Astrocyte (in vitro differentiated cells and primary cell): ENCODE results near the gene JUP. TPM values are rescaled to one million over a fixed set of nuclear protein-coding genes. Genes with fewer than 3 reads are reported as not detected.

Experiments used
- DNase-seq: peaks from one replicate; pipeline ENCODE4 v3.0.0-alpha.2; 2010; ENCODE audit warnings: low read depth
- FAIRE-seq: peaks from 2 replicates; lab custom pipeline; 2011; peaks lifted over from hg19 to GRCh38; lab: Jason Lieb, UNC
- H2AFZ ChIP-seq: 2 replicates; pipeline ENCODE4 v1.6.0; 2012; ENCODE audit warnings: low read depth, low read length, inconsistent platforms
- H3K27ac ChIP-seq: 2 replicates; pipeline ENCODE4 v1.5.1; 2011; ENCODE audit warnings: low read depth, low read length, inconsistent platforms
- H3K27me3 ChIP-seq: 2 replicates; pipeline ENCODE4 v1.6.0; 2011; ENCODE audit warnings: low read length, inconsistent platforms; ENCODE audit not compliant: insufficient read depth
- H3K36me3 ChIP-seq: 2 replicates; pipeline ENCODE4 v1.5.1; 2011; ENCODE audit warnings: low read length, inconsistent platforms; ENCODE audit not compliant: insufficient read depth
- H3K4me1 ChIP-seq: 2 replicates; pipeline ENCODE4 v1.5.1; 2011; ENCODE audit warnings: low read length, inconsistent platforms; ENCODE audit not compliant: insufficient read depth
- H3K4me2 ChIP-seq: 2 replicates; pipeline ENCODE4 v1.6.0; 2012; ENCODE audit warnings: low read length, inconsistent platforms
- H3K4me3 ChIP-seq: 2 replicates; pipeline ENCODE4 v1.5.1; 2011; ENCODE audit warnings: low read depth, mild to moderate bottlenecking, low read length, inconsistent platforms; ENCODE audit not compliant: insufficient read depth
- H3K79me2 ChIP-seq: 2 replicates; pipeline ENCODE4 v1.6.0; 2012; ENCODE audit warnings: mild to moderate bottlenecking, low read length, inconsistent platforms; ENCODE audit not compliant: insufficient read depth
- H3K9ac ChIP-seq: 2 replicates; pipeline ENCODE4 v1.6.0; 2012; ENCODE audit warnings: mild to moderate bottlenecking, low read length, inconsistent platforms
- H3K9me3 ChIP-seq: 2 replicates; pipeline ENCODE4 v1.5.1; 2012; ENCODE audit warnings: low read depth, mild to moderate bottlenecking, low read length, inconsistent platforms; ENCODE audit not compliant: insufficient read depth
- H4K20me1 ChIP-seq: 2 replicates; pipeline ENCODE4 v1.6.0; 2012; ENCODE audit warnings: low read length, inconsistent platforms; ENCODE audit not compliant: insufficient read depth
- H3K27ac Mint-ChIP-seq: one replicate; pipeline ENCODE4 v1.8.0; 2021; ENCODE audit warnings: mild to moderate bottlenecking, mixed read lengths; ENCODE audit not compliant: unreplicated experiment
- H3K27me3 Mint-ChIP-seq: one replicate; pipeline ENCODE4 v1.8.0; 2021; ENCODE audit warnings: low read depth, mixed read lengths; ENCODE audit not compliant: unreplicated experiment
- H3K36me3 Mint-ChIP-seq: one replicate; pipeline ENCODE4 v1.8.0; 2021; ENCODE audit warnings: low read depth, mixed read lengths; ENCODE audit not compliant: unreplicated experiment
- H3K4me1 Mint-ChIP-seq: one replicate; pipeline ENCODE4 v1.8.0; 2021; ENCODE audit warnings: low read depth, mixed read lengths; ENCODE audit not compliant: unreplicated experiment
- H3K4me3 Mint-ChIP-seq: one replicate; pipeline ENCODE4 v1.8.0; 2021; ENCODE audit warnings: mild to moderate bottlenecking, moderate library complexity, mixed read lengths; ENCODE audit not compliant: unreplicated experiment
- H3K9me3 Mint-ChIP-seq: one replicate; pipeline ENCODE4 v1.8.0; 2021; ENCODE audit warnings: mild to moderate bottlenecking, mixed read lengths; ENCODE audit not compliant: unreplicated experiment
- CTCF ChIP-seq: IDR thresholded peaks from 2 replicates; pipeline ENCODE4 v1.5.1; 2011; ENCODE audit warnings: low read depth, mild to moderate bottlenecking, inconsistent platforms, low read length, moderate library complexity; ENCODE audit not compliant: insufficient read depth
- EZH2 ChIP-seq: IDR thresholded peaks from 2 replicates; pipeline ENCODE4 v1.6.1; 2012; ENCODE audit warnings: mild to moderate bottlenecking, low read length, inconsistent platforms; ENCODE audit not compliant: insufficient read depth
- total RNA-seq: library from RNA; stranded (reverse); gene quantifications from 2 replicates; pipeline ENCODE4 v1.2.1, GENCODE V29; 2021

JUP gene
- total RNA-seq, 1 donor from 2014 or later = 236 TPM

GRCh38 chr17:41722231-41722630 is 64.3 kb downstream of the JUP start:
- DNase-seq (no peak), FAIRE-seq (no peak)
- TF ChIP-seq CTCF (no peak), EZH2 (no peak)
- no peak overlapping the region for H3K9ac ChIP-seq
- no peaks in the 10 kb centered on the region for H3K27me3 ChIP-seq
- Mint-ChIP-seq H3K27ac (no peak overlapping the region), H3K9me3 (no peaks in the 10 kb centered on the region), H3K4me3 (no peak overlapping the region), H3K4me1 (no peaks in the 10 kb centered on the region), H3K36me3 (no peaks in the 10 kb centered on the region), H3K27me3 (peaks cover 13% of the 10 kb centered on the region)
- no peaks in the 10 kb centered on the region for H3K79me2 ChIP-seq
- no peaks in the 10 kb centered on the region for H3K4me1 ChIP-seq
- H3K9me3 ChIP-seq = no peaks in the 10 kb centered on the region
- H3K4me2 ChIP-seq = no peak overlapping the region
- H3K36me3 ChIP-seq = no peaks in the 10 kb centered on the region
- H4K20me1 ChIP-seq = no peaks in the 10 kb centered on the region
- H3K27ac ChIP-seq = no peak overlapping the region
- no peak overlapping the region for H2AFZ ChIP-seq
- H3K4me3 ChIP-seq = no peak overlapping the region

- H3K9me3 Mint-ChIP-seq = no peaks in the 10 kb centered on the region
These were observed 68.2 kb downstream of the JUP start for GRCh38 chr17:41718287-41718645.

More at GRCh38 chr17:41718287-41718645, 68.2 kb downstream of the JUP start:
- TF ChIP-seq CTCF = no peak
- TF ChIP-seq EZH2 = no peak
- Mint-ChIP-seq H3K4me3 (no peak overlapping the region), H3K4me1 (no peaks in the 10 kb centered on the region), H3K36me3 (no peaks in the 10 kb centered on the region), H3K27ac (no peak overlapping the region), H3K27me3 (peaks cover 3% of the 10 kb centered on the region)
- Histone ChIP-seq H3K79me2 (no peaks in the 10 kb centered on the region), H3K27ac (no peak overlapping the region), H2AFZ (no peak overlapping the region), H3K4me1 (no peaks in the 10 kb centered on the region), H3K27me3 (no peaks in the 10 kb centered on the region), H3K4me2 (no peak overlapping the region), H4K20me1 (no peaks in the 10 kb centered on the region), H3K9ac (no peak overlapping the region), H3K9me3 (no peaks in the 10 kb centered on the region), H3K36me3 (no peaks in the 10 kb centered on the region), H3K4me3 (no peak overlapping the region)
- FAIRE-seq (no peak), DNase-seq (no peak)
